Measurements from ENCODE around the gene ANAPC13. TPM values are rescaled to one million over a fixed set of nuclear protein-coding genes. Genes with fewer than 3 reads are reported as not detected.

Gene ANAPC13
- total and polyA plus RNA-seq, 2 experiments from 2014 or later: 108 to 197 TPM

DNA sequence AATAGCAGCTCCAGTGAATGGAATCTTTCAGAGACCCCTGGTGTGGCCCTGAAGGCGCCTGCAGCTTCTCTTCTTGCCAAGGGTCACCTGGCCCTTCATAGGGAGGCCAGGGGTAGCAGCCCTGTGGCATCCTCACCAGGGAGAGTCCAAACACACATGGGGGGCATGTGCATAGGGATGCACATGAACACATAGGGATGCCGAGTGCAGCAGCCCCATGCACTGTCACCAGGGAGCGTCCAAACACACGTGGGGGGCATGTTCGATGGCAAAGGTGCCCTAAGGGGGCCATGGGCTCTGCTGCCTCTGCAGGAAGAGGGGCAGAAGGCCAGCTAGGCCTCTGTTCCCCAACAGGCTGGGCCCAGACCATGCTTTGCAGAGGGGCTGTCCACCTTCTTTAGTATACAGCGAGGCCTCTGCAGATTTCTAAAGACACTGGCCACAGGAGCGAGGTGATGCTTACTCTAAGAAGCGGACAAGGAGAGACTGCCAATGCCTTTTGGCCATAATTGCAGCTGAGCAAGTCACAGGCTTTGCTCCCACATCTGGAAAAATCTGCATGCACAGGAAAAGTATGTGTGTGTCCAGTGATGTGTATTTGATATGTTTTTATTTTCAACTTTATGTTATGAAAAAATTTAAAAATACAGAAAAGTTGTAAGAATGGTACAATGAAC lies 21.0 kb downstream of the ANAPC13 start:
- Histone ChIP-seq H3K9me2 (ENCODE audit: insufficient read depth) (no peaks in the 10 kb centered on the region), H2AFZ (no peak overlapping the region), H3K79me2 (ENCODE audit: insufficient read depth) (no peaks in the 10 kb centered on the region), H3K4me3 (peak overlapping the region; percentile 40), H3F3A (ENCODE audit: insufficient read depth) (peaks cover 41% of the 10 kb centered on the region), H3K27me3 (replicated peaks; ENCODE audit: insufficient read depth) (no peaks in the 10 kb centered on the region), H3K4me2 (ENCODE audit: unreplicated experiment) (peak overlapping the region; percentile 57), H3K27ac (peak overlapping the region; percentile 100), H3K36me3 (ENCODE audit: low read depth) (no peaks in the 10 kb centered on the region), H3K9me3 (ENCODE audit: low read depth) (no peaks in the 10 kb centered on the region), H4K20me1 (ENCODE audit: insufficient read depth) (no peaks in the 10 kb centered on the region), H3K4me1 (ENCODE audit: insufficient read depth) (peaks cover 63% of the 10 kb centered on the region), H3K9ac (peak overlapping the region; percentile 92)
- in situ Hi-C loops (cut with MboI): no loop called here
- peak; percentile 62 for DNase-seq
- TF ChIP-seq EZH2 (IDR thresholded peaks at IDR 0.05; ENCODE audit: insufficient read depth, poor library complexity, severe bottlenecking): no peak
- TF ChIP-seq EZH2phosphoT487 (IDR thresholded peaks at IDR 0.05; ENCODE audit: insufficient read depth, low read depth): no peak
- 23 to 28% methylated on average over 8 of the region's 8 CpGs for WGBS, 2 experiments (ENCODE audit: low coverage in 1 of 2, low lambda C conversion rate in 2 of 2, missing lambda C conversion rate in 2 of 2)

DNA sequence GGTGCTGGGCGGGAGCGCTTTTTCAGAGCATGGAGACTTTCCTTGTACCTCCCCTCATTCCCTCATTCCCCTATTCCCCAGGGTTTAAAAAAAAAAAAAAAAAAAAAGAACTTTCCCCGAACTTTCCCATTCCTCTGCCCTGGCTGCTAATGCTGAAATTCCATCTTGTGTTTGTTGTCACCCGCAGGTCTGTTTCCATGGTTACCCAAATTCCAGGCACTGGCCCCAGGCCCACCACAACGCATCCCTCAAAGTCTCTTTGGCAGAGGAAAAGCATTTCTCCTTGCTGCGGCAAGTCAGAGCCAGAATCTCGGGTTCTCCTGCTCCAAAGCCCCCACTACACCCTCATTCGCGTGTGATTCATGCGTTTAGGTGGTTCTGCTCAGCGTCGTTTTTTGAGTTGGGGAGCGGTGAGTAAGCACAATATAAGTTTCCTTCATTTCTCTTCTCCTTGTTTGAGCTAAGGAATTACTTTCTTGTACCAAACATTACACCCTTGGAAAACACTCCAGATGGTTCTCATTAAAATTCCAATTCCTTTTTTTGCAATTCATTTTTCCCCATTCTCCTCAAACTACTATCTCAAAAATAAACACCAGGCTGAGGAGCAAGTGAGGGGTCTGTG lies 21.6 kb downstream of the ANAPC13 start:
- no peaks in the 10 kb centered on the region for H3K36me3 ChIP-seq (ENCODE audit: low read depth)
- no peaks in the 10 kb centered on the region for H3K9me2 ChIP-seq (ENCODE audit: insufficient read depth)
- no peaks in the 10 kb centered on the region for H3K79me2 ChIP-seq (ENCODE audit: insufficient read depth)
- peaks cover 43% of the 10 kb centered on the region for H3F3A ChIP-seq (ENCODE audit: insufficient read depth)
- peak overlapping the region; percentile 92 for H3K9ac ChIP-seq
- no peak overlapping the region for H2AFZ ChIP-seq
- H3K4me1 ChIP-seq (ENCODE audit: insufficient read depth): peaks cover 65% of the 10 kb centered on the region
- DNase-seq: peak; percentile 98
- H3K4me2 ChIP-seq (ENCODE audit: unreplicated experiment): peak overlapping the region; percentile 72
- H3K27me3 ChIP-seq (replicated peaks; ENCODE audit: insufficient read depth): no peaks in the 10 kb centered on the region
- peak overlapping the region; percentile 52 for H3K4me3 ChIP-seq
- 0 to 3% methylated on average over 12 to 13 of the region's 13 CpGs for WGBS, 2 experiments (ENCODE audit: low coverage in 1 of 2, low lambda C conversion rate in 2 of 2, missing lambda C conversion rate in 2 of 2)
- TF ChIP-seq EZH2 (IDR thresholded peaks at IDR 0.05; ENCODE audit: insufficient read depth, poor library complexity, severe bottlenecking) (no peak), EZH2phosphoT487 (IDR thresholded peaks at IDR 0.05; ENCODE audit: insufficient read depth, low read depth) (no peak)
- peak overlapping the region; percentile 100 for H3K27ac ChIP-seq
- no peaks in the 10 kb centered on the region for H4K20me1 ChIP-seq (ENCODE audit: insufficient read depth)
- no peaks in the 10 kb centered on the region for H3K9me3 ChIP-seq (ENCODE audit: low read depth)
- in situ Hi-C loops (cut with MboI): no loop called here

DNA sequence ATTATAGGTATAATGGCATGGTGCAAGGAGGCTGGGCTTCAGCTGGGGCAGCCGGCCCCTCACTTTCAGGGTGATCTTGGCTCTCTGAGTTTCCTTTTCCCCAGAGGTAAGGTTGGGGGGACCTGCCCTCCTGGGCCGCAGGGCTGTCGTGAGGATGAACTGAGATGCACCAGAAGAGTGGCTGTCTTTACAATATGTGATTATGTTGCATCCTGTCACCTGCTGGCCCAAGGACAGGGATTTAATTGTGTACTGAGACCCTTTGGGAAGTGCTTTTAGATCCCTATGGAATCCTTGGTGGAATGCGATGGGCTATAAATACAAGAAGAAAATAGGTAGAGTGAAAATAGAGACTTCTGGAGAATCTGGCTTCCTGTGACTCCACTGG lies 22.1 kb downstream of the ANAPC13 start:
- no peaks in the 10 kb centered on the region for H4K20me1 ChIP-seq (ENCODE audit: insufficient read depth)
- H2AFZ ChIP-seq: no peak overlapping the region
- peak overlapping the region; percentile 72 for H3K4me2 ChIP-seq (ENCODE audit: unreplicated experiment)
- 33 to 37% methylated on average over 4 of the region's 4 CpGs for WGBS, 2 experiments (ENCODE audit: low coverage in 1 of 2, low lambda C conversion rate in 2 of 2, missing lambda C conversion rate in 2 of 2)
- H3K9me3 ChIP-seq (ENCODE audit: low read depth): no peaks in the 10 kb centered on the region
- TF ChIP-seq EZH2 (IDR thresholded peaks at IDR 0.05; ENCODE audit: insufficient read depth, poor library complexity, severe bottlenecking): no peak
- no peak for TF ChIP-seq EZH2phosphoT487 (IDR thresholded peaks at IDR 0.05; ENCODE audit: insufficient read depth, low read depth)
- no peaks in the 10 kb centered on the region for H3K36me3 ChIP-seq (ENCODE audit: low read depth)
- peaks cover 65% of the 10 kb centered on the region for H3K4me1 ChIP-seq (ENCODE audit: insufficient read depth)
- no peaks in the 10 kb centered on the region for H3K9me2 ChIP-seq (ENCODE audit: insufficient read depth)
- H3K27ac ChIP-seq: peak overlapping the region; percentile 100
- no peaks in the 10 kb centered on the region for H3K79me2 ChIP-seq (ENCODE audit: insufficient read depth)
- peak overlapping the region; percentile 52 for H3K4me3 ChIP-seq
- H3F3A ChIP-seq (ENCODE audit: insufficient read depth): peaks cover 43% of the 10 kb centered on the region
- DNase-seq: no peak
- peak overlapping the region; percentile 92 for H3K9ac ChIP-seq
- no peaks in the 10 kb centered on the region for H3K27me3 ChIP-seq (replicated peaks; ENCODE audit: insufficient read depth)
- in situ Hi-C loops (cut with MboI): no loop called here

DNA sequence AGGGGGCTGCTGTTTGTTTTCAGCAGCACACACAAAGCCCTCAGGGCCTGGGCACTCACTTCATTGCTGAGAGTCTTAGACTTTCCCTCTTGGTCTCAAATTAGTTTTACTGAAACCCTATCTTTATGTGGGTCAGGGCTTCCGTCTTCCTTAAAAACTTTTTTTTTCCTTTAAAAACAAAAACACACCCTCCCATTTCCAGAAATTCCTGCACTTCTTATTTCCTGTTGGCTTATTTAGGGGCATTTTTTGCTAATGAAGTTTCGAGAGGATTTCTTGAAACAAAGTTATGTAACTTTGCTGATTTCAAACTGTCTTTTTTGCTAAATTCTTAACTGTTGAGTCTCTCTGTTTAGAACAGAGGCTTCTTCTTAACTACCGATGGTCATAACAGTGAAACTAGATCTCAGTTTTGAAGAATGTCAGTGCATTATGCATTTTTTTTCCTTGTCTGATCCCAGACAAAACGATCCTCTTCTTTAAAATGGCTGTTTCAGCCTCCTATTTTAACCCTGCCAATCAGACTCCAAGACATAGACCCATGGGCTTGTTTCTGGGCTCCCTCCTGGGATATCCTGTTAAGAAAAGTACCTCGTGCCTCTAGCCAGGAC lies 23.3 kb downstream of the ANAPC13 start:
- H3K4me2 ChIP-seq (ENCODE audit: unreplicated experiment): peak overlapping the region; percentile 72
- peak overlapping the region; percentile 38 for H3K4me3 ChIP-seq
- peak overlapping the region; percentile 100 for H3K27ac ChIP-seq
- no peaks in the 10 kb centered on the region for H3K9me3 ChIP-seq (ENCODE audit: low read depth)
- H3K27me3 ChIP-seq (replicated peaks; ENCODE audit: insufficient read depth): no peaks in the 10 kb centered on the region
- peaks cover 43% of the 10 kb centered on the region for H3F3A ChIP-seq (ENCODE audit: insufficient read depth)
- H3K36me3 ChIP-seq (ENCODE audit: low read depth): no peaks in the 10 kb centered on the region
- H4K20me1 ChIP-seq (ENCODE audit: insufficient read depth): no peaks in the 10 kb centered on the region
- H3K9ac ChIP-seq: peak overlapping the region; percentile 92
- WGBS, 2 experiments (ENCODE audit: low coverage in 1 of 2, low lambda C conversion rate in 2 of 2, missing lambda C conversion rate in 2 of 2): 2 to 3% methylated on average over 5 of the region's 5 CpGs
- in situ Hi-C loops (cut with MboI): no loop called here
- H3K4me1 ChIP-seq (ENCODE audit: insufficient read depth): peaks cover 69% of the 10 kb centered on the region
- H3K9me2 ChIP-seq (ENCODE audit: insufficient read depth): no peaks in the 10 kb centered on the region
- H2AFZ ChIP-seq: no peak overlapping the region
- H3K79me2 ChIP-seq (ENCODE audit: insufficient read depth): no peaks in the 10 kb centered on the region
- TF ChIP-seq EZH2phosphoT487 (IDR thresholded peaks at IDR 0.05; ENCODE audit: insufficient read depth, low read depth): no peak
- no peak for TF ChIP-seq EZH2 (IDR thresholded peaks at IDR 0.05; ENCODE audit: insufficient read depth, poor library complexity, severe bottlenecking)
- peak; percentile 86 for DNase-seq
